ENCODE results near the gene CMIP. TPM values are rescaled to one million over a fixed set of nuclear protein-coding genes. Genes with fewer than 3 reads are reported as not detected.

CMIP gene
- total RNA-seq, 1 experiment from 2014 or later: 48.2 TPM

- peaks cover 17% of the 10 kb centered on the region; the same call in 1 of the 2 replicates for H3K79me2 ChIP-seq (ENCODE audit: insufficient read depth, low read length)
- Mint-ChIP-seq H3K9me3 (no peaks in the 10 kb centered on the region), H3K4me3 (no peak overlapping the region), H3K4me1 (peaks cover 41 to 42% of the 10 kb centered on the region in 2 experiments), H3K27me3 (ENCODE audit: low read depth) (no peaks in the 10 kb centered on the region), H3K27ac (peak overlapping the region in 1 of 3 experiments; percentile 22; a peak in 1 of 7 replicates), H3K36me3 (ENCODE audit: insufficient read depth in 1 of 3, low read depth in 3 of 3) (peaks cover 4 to 23% (median 7%) of the 10 kb centered on the region in 3 experiments; a peak in 4 of 7 replicates)
- DNase-seq: no peak
- no peak overlapping the region for H3K27ac ChIP-seq (ENCODE audit: insufficient read length, low read depth, low read length)
- no peak overlapping the region for H2AFZ ChIP-seq (ENCODE audit: low read length)
- H2BK15ac ChIP-seq (ENCODE audit: low read depth, low read length): no peak overlapping the region
- no peak overlapping the region for H3K18ac ChIP-seq (ENCODE audit: insufficient read length, low read depth, low read length)
- H3K23ac ChIP-seq (ENCODE audit: insufficient read length, low read depth, low read length): no peak overlapping the region
- H2AK5ac ChIP-seq (ENCODE audit: insufficient read length, low read length): no peak overlapping the region
- H3K4me1 ChIP-seq (ENCODE audit: insufficient read depth, low read length): peaks cover 3% of the 10 kb centered on the region; the same call in 1 of the 2 replicates
- no peak overlapping the region for H3K4me2 ChIP-seq (ENCODE audit: insufficient read depth, insufficient read length, low read length)
- H4K20me1 ChIP-seq (ENCODE audit: control insufficient read depth, insufficient read depth, insufficient read length): peaks cover 2% of the 10 kb centered on the region
- no peak for TF ChIP-seq CTCF (conservative IDR thresholded peaks at IDR 0.05)
- no peak overlapping the region for H3K14ac ChIP-seq (ENCODE audit: insufficient read depth, low read length)
- no peak overlapping the region for H3K56ac ChIP-seq (ENCODE audit: insufficient read length, low read depth, low read length)
- no peak overlapping the region for H2BK20ac ChIP-seq (ENCODE audit: low read depth, low read length, poor library complexity, severe bottlenecking)
- WGBS (ENCODE audit: extremely low coverage, insufficient read length, low lambda C conversion rate): no CpG with 5 or more reads among the region's 10 CpGs
- no peak overlapping the region for H3K9ac ChIP-seq (ENCODE audit: extremely low read depth, insufficient read length, low read length)
- no peak overlapping the region for H2BK12ac ChIP-seq (ENCODE audit: insufficient read length, low read depth, low read length)
- H3K79me1 ChIP-seq (ENCODE audit: insufficient read depth, low read depth, low read length, poor library complexity, severe bottlenecking): peaks cover 7% of the 10 kb centered on the region
- H3K4ac ChIP-seq (ENCODE audit: low read depth, low read length): no peak overlapping the region
- no peaks in the 10 kb centered on the region for H3K23me2 ChIP-seq (ENCODE audit: insufficient read length, low read depth, low read length, poor library complexity, severe bottlenecking)
- H3T11ph ChIP-seq (ENCODE audit: low read length): no peak overlapping the region
- H3K9me3 ChIP-seq (ENCODE audit: control insufficient read depth, low read depth, low read length): no peaks in the 10 kb centered on the region
- no peaks in the 10 kb centered on the region for H3K27me3 ChIP-seq (ENCODE audit: insufficient read depth, low read length)
- no peak overlapping the region for H2BK5ac ChIP-seq (ENCODE audit: insufficient read length, low read length)
- no peak overlapping the region for H4K8ac ChIP-seq (replicated peaks; ENCODE audit: insufficient read length, low read depth, low read length)
- H4K5ac ChIP-seq (ENCODE audit: insufficient read length, low read depth, low read length): no peak overlapping the region
- H2BK120ac ChIP-seq (ENCODE audit: low read depth, low read length, poor library complexity, severe bottlenecking): no peak overlapping the region
- H4K91ac ChIP-seq (ENCODE audit: insufficient read length, low read depth, low read length): no peak overlapping the region
Measured at GRCh38 chr16:81483064-81483969, 38.7 kb downstream of the CMIP start.

Measured in H9 (cell line).